Caco-2 (cell line): ENCODE measurements around the gene NTHL1. TPM values are rescaled to one million over a fixed set of nuclear protein-coding genes. Genes with fewer than 3 reads are reported as not detected.

Source experiments
- BruUV-seq: library from RNA; stranded (reverse); fragments of 400-500 nt; replicated peaks from 2 replicates; lab custom pipeline; 2021; lab: Mats Ljungman, UMichigan
- CTCF ChIA-PET: fragments of 300-600 bp; sonication (Branson Sonifier 250); formaldehyde crosslinking; loops from one replicate; lab custom pipeline; 2022; ENCODE audit warnings: antibody characterized with exemption; lab: Charles Lee
- POLR2A ChIA-PET: fragments of 300-600 bp; sonication (Branson Sonifier 250); formaldehyde crosslinking; loops from one replicate; lab custom pipeline; 2022; ENCODE audit warnings: antibody characterized with exemption; lab: Charles Lee
- DNase-seq, 2 experiments: peaks; one replicate each; pipeline versions ENCODE4 v3.0.0 to v3.0.0-alpha.2; 2020 to 2022
- H3K27me3 ChIP-seq: replicated peaks from 2 replicates; pipeline ENCODE4 v1.6.0; 2011; ENCODE audit warnings: low read length; ENCODE audit not compliant: control insufficient read depth, insufficient read depth
- H3K36me3 ChIP-seq: 2 replicates; pipeline ENCODE4 v1.5.1; 2011; ENCODE audit warnings: low read length; ENCODE audit not compliant: control insufficient read depth, insufficient read depth
- H3K4me1 ChIP-seq: fragments of 250-450 bp; sonication (Bioruptor Pico); 2 replicates; pipeline ENCODE4 v1.5.1; 2020; ENCODE audit warnings: mild to moderate bottlenecking
- H3K4me3 ChIP-seq: 2 replicates; pipeline ENCODE4 v1.5.1; 2011; ENCODE audit warnings: low read depth, mild to moderate bottlenecking, control low read depth, low read length
- H3K9me3 ChIP-seq: fragments of 250-450 bp; sonication (Bioruptor Pico); 2 replicates; pipeline ENCODE4 v1.5.1; 2020; ENCODE audit warnings: mild to moderate bottlenecking, moderate library complexity
- H3K27ac Mint-ChIP-seq: one replicate; pipeline ENCODE4 v1.8.0; 2022; ENCODE audit warnings: mixed read lengths; ENCODE audit not compliant: unreplicated experiment
- H3K27me3 Mint-ChIP-seq: one replicate; pipeline ENCODE4 v1.8.0; 2022; ENCODE audit warnings: mixed read lengths; ENCODE audit not compliant: insufficient read depth, unreplicated experiment
- H3K36me3 Mint-ChIP-seq: one replicate; pipeline ENCODE4 v1.8.0; 2022; ENCODE audit warnings: mild to moderate bottlenecking, mixed read lengths; ENCODE audit not compliant: insufficient read depth, unreplicated experiment
- H3K4me1 Mint-ChIP-seq: one replicate; pipeline ENCODE4 v1.8.0; 2022; ENCODE audit warnings: low read depth, mixed read lengths; ENCODE audit not compliant: unreplicated experiment
- H3K4me3 Mint-ChIP-seq: one replicate; pipeline ENCODE4 v1.8.0; 2022; ENCODE audit warnings: mild to moderate bottlenecking, moderate library complexity, mixed read lengths; ENCODE audit not compliant: unreplicated experiment
- H3K9me3 Mint-ChIP-seq: one replicate; pipeline ENCODE4 v1.8.0; 2022; ENCODE audit warnings: mixed read lengths; ENCODE audit not compliant: unreplicated experiment
- intact Hi-C: fragments of 100-400 bp; cut with micrococcal nuclease; formaldehyde crosslinking; loops from one replicate; pipeline ENCODE4 v1.10.0; 2022; ENCODE audit not compliant: unreplicated experiment
- total RNA-seq: library from RNA; stranded (reverse); gene quantifications from 2 replicates; pipeline ENCODE4 v1.2.3, GENCODE V29; 2022
- TF ChIP-seq, protein P1 (sequence below), 2 experiments: fragments of 200-600 bp in 1 of 2; IDR thresholded peaks; 1 replicate in 1 of 2; 2 replicates in 1 of 2; pipeline versions ENCODE4 v1.5.1 to v1.8.0; 2011 to 2022; ENCODE audit warnings: antibody characterized with exemption in 1 of 2, control low read depth in 1 of 2, inconsistent platforms in 1 of 2, low read depth in 1 of 2, low read length in 1 of 2, mild to moderate bottlenecking in 1 of 2, moderate library complexity in 1 of 2; ENCODE audit not compliant: insufficient read depth in 1 of 2, severe bottlenecking in 1 of 2, unreplicated experiment in 1 of 2

The NTHL1 gene
- total RNA-seq, 1 experiment from 2014 or later, result 38.6 TPM

GRCh38 chr16:2022723-2023091, 24.9 kb downstream of the NTHL1 start:
- H3K36me3 Mint-ChIP-seq, result no peaks in the 10 kb centered on the region
- intact Hi-C loops, result loop anchor here (1.0 to 2.0 kb wide), 3 partner anchors 24 to 69 kb away; partner anchors contain the start of genes NTHL1 and TSC2
- peaks cover 18% of the 10 kb centered on the region for H3K4me1 Mint-ChIP-seq
- Histone ChIP-seq H3K36me3 (no peaks in the 10 kb centered on the region), H3K9me3 (no peaks in the 10 kb centered on the region), H3K4me1 (peaks cover 16% of the 10 kb centered on the region), H3K27me3 (no peaks in the 10 kb centered on the region), H3K4me3 (peak overlapping the region; percentile 9; the same call in 1 of the 2 replicates)
- H3K9me3 Mint-ChIP-seq, result no peaks in the 10 kb centered on the region
- ChIA-PET POLR2A (interaction anchor here (0.5 to 1.0 kb wide), 5 partner anchors 58 to 171 kb away, joined by 3 to 7 read pairs (median 4); partner anchors contain the start of genes MSRB1, RPS2 and TRAF7), CTCF (interaction anchor here (0.6 to 2.8 kb wide), 9 partner anchors 11 to 947 kb away, joined by 3 to 14 read pairs (median 3); partner anchors contain the start of genes NTHL1, PAQR4 and TSC2)
- TF ChIP-seq, protein P1, sequence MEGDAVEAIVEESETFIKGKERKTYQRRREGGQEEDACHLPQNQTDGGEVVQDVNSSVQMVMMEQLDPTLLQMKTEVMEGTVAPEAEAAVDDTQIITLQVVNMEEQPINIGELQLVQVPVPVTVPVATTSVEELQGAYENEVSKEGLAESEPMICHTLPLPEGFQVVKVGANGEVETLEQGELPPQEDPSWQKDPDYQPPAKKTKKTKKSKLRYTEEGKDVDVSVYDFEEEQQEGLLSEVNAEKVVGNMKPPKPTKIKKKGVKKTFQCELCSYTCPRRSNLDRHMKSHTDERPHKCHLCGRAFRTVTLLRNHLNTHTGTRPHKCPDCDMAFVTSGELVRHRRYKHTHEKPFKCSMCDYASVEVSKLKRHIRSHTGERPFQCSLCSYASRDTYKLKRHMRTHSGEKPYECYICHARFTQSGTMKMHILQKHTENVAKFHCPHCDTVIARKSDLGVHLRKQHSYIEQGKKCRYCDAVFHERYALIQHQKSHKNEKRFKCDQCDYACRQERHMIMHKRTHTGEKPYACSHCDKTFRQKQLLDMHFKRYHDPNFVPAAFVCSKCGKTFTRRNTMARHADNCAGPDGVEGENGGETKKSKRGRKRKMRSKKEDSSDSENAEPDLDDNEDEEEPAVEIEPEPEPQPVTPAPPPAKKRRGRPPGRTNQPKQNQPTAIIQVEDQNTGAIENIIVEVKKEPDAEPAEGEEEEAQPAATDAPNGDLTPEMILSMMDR (IDR thresholded peaks at IDR 0.05; ENCODE audit: insufficient read depth in 1 of 2, low read depth in 1 of 2, low read length in 1 of 2, severe bottlenecking in 1 of 2, unreplicated experiment in 1 of 2), result no peak
- H3K27ac Mint-ChIP-seq, result peak overlapping the region; percentile 74
- no peaks in the 10 kb centered on the region for H3K27me3 Mint-ChIP-seq
- DNase-seq, result peak; percentile 66 to 78
- no TSS peak for BruUV-seq
- H3K4me3 Mint-ChIP-seq, result peak overlapping the region; percentile 74

- peaks cover 20% of the 10 kb centered on the region for H3K4me1 ChIP-seq
- H3K27ac Mint-ChIP-seq, result no peak overlapping the region
- POLR2A ChIA-PET, result interaction anchor here (1.2 kb wide), 1 partner anchor 28 kb away, joined by 3 read pairs; the partner anchor contains the start of genes NTHL1 and TSC2
Measured at GRCh38 chr16:2019921-2020831, 27.5 kb downstream of the NTHL1 start.

More at GRCh38 chr16:2019921-2020831, 27.5 kb downstream of the NTHL1 start:
- DNase-seq, result no peak
- Mint-ChIP-seq H3K4me1 (peaks cover 18% of the 10 kb centered on the region), H3K9me3 (no peaks in the 10 kb centered on the region), H3K36me3 (no peaks in the 10 kb centered on the region), H3K4me3 (peak overlapping the region; percentile 67), H3K27me3 (no peaks in the 10 kb centered on the region)
- no TSS peak for BruUV-seq
- Histone ChIP-seq H3K27me3 (no peaks in the 10 kb centered on the region), H3K36me3 (no peaks in the 10 kb centered on the region), H3K9me3 (no peaks in the 10 kb centered on the region), H3K4me3 (peak overlapping the region; percentile 34)
- intact Hi-C loops, result no loop called here
- CTCF ChIA-PET, result interaction anchor here (0.7 to 0.9 kb wide), 2 partner anchors 11 to 28 kb away, joined by 3 read pairs; no protein-coding TSS in a partner anchor
- TF ChIP-seq, protein P1 (IDR thresholded peaks at IDR 0.05; ENCODE audit: insufficient read depth in 1 of 2, low read depth in 1 of 2, low read length in 1 of 2, severe bottlenecking in 1 of 2, unreplicated experiment in 1 of 2), result no peak
